HEK293T (cell line): ENCODE data around the gene PHC2.

ENCODE experiments used
- CTCF ChIA-PET: fragments of 350-600 bp; formaldehyde crosslinking; extraction: SDS; loops from one replicate; lab custom pipeline; 2021; ENCODE audit warnings: antibody characterized with exemption, inconsistent platforms; lab: Yijun Ruan, JAX
- POLR2A ChIA-PET: fragments of 350-600 bp; formaldehyde crosslinking; extraction: SDS; loops from one replicate; lab custom pipeline; 2020; ENCODE audit warnings: antibody characterized with exemption, inconsistent platforms; lab: Yijun Ruan, JAX
- DNase-seq: peaks from one replicate; pipeline ENCODE4 v3.0.0; 2012; ENCODE audit warnings: mixed read lengths; ENCODE audit errors: extremely low spot score
- ARNT ChIP-seq: fragments of 450-650 bp; IDR thresholded peaks from 2 replicates; pipeline ENCODE4 v1.6.1; 2017; ENCODE audit warnings: mild to moderate bottlenecking
- BHLHE40 ChIP-seq: fragments of 450-650 bp; IDR thresholded peaks from 2 replicates; pipeline ENCODE4 v1.6.1; 2016; ENCODE audit warnings: mild to moderate bottlenecking, moderate library complexity, borderline replicate concordance
- CTBP1 ChIP-seq: fragments of 450-650 bp; IDR thresholded peaks from 2 replicates; pipeline ENCODE4 v1.6.1; 2016; ENCODE audit warnings: borderline replicate concordance
- ELF4 ChIP-seq: fragments of 450-650 bp; IDR thresholded peaks from 2 replicates; pipeline ENCODE4 v1.6.1; 2017; ENCODE audit warnings: antibody characterized with exemption
- FOXA1 ChIP-seq: fragments of 450-650 bp; IDR thresholded peaks from 2 replicates; pipeline ENCODE4 v1.6.1; 2016; ENCODE audit warnings: mild to moderate bottlenecking
- FOXK2 ChIP-seq: fragments of 450-650 bp; IDR thresholded peaks from 2 replicates; pipeline ENCODE4 v1.6.1; 2016; ENCODE audit warnings: mild to moderate bottlenecking
- FOXM1 ChIP-seq: fragments of 450-650 bp; IDR thresholded peaks from 2 replicates; pipeline ENCODE4 v1.6.1; 2017; ENCODE audit warnings: mild to moderate bottlenecking, borderline replicate concordance
- HDGF ChIP-seq: fragments of 450-650 bp; IDR thresholded peaks from 2 replicates; pipeline ENCODE4 v1.6.1; 2017; ENCODE audit warnings: antibody characterized with exemption, borderline replicate concordance
- L3MBTL2 ChIP-seq: fragments of 450-650 bp; conservative IDR thresholded peaks from 2 replicates; pipeline ENCODE4 v1.6.1; 2016; ENCODE audit warnings: mild to moderate bottlenecking
- LEF1 ChIP-seq: fragments of 450-650 bp; IDR thresholded peaks from 2 replicates; pipeline ENCODE4 v1.6.1; 2017; ENCODE audit warnings: mild to moderate bottlenecking, borderline replicate concordance
- NFRKB ChIP-seq: fragments of 450-650 bp; IDR thresholded peaks from 2 replicates; pipeline ENCODE4 v1.6.1; 2016; ENCODE audit warnings: mild to moderate bottlenecking, moderate library complexity
- PKNOX1 ChIP-seq: fragments of 450-650 bp; IDR thresholded peaks from 2 replicates; pipeline ENCODE4 v1.6.1; 2016
- SP1 ChIP-seq: fragments of 450-650 bp; IDR thresholded peaks from 2 replicates; pipeline ENCODE4 v1.6.1; 2017
- SUZ12 ChIP-seq: fragments of 450-650 bp; IDR thresholded peaks from 2 replicates; pipeline ENCODE4 v1.6.1; 2016; ENCODE audit warnings: mild to moderate bottlenecking
- TARDBP ChIP-seq: fragments of 450-650 bp; IDR thresholded peaks from 2 replicates; pipeline ENCODE4 v1.6.1; 2016
- ZNF384 ChIP-seq: fragments of 450-650 bp; IDR thresholded peaks from 2 replicates; pipeline ENCODE4 v1.6.1; 2016

The PHC2 gene

GRCh38 chr1:33418811-33419210 lies 12.1 kb downstream of the PHC2 start:
- DNase-seq, result no peak
- ChIA-PET CTCF (no interaction called here), POLR2A (no interaction called here)
- TF ChIP-seq FOXA1 (no peak), NFRKB (no peak), TARDBP (no peak), ELF4 (no peak), SUZ12 (no peak), ZNF384 (no peak), BHLHE40 (no peak)

GRCh38 chr1:33414879-33415278 lies 16.0 kb downstream of the PHC2 start:
- DNase-seq, result no peak
- CTCF ChIA-PET, result no interaction called here
- POLR2A ChIA-PET, result no interaction called here
- TF ChIP-seq CTBP1 (no peak), L3MBTL2 (no peak), ZNF384 (no peak), PKNOX1 (no peak), FOXA1 (no peak), SUZ12 (no peak), BHLHE40 (no peak), FOXM1 (no peak), ARNT (no peak), FOXK2 (no peak), HDGF (no peak), LEF1 (no peak), NFRKB (no peak), TARDBP (no peak), SP1 (no peak)

- POLR2A ChIA-PET, result no interaction called here
- DNase-seq, result no peak
- TF ChIP-seq NFRKB (no peak), CTBP1 (no peak), ARNT (no peak), FOXK2 (no peak), FOXM1 (no peak), L3MBTL2 (no peak), TARDBP (no peak), SP1 (no peak)
- CTCF ChIA-PET, result interaction anchor here (0.6 to 0.7 kb wide), 2 partner anchors 18 to 403 kb away, joined by 3 read pairs; no protein-coding TSS in a partner anchor
Measured at GRCh38 chr1:33410091-33410701, 20.7 kb downstream of the PHC2 start.

- ChIA-PET CTCF (no interaction called here), POLR2A (no interaction called here)
- no peak for DNase-seq
- no peak for TF ChIP-seq BHLHE40
- no peak for TF ChIP-seq ARNT
- TF ChIP-seq NFRKB, result no peak
- TF ChIP-seq PKNOX1, result no peak
- no peak for TF ChIP-seq FOXM1
- TF ChIP-seq HDGF, result no peak
- no peak for TF ChIP-seq LEF1
- no peak for TF ChIP-seq CTBP1
- TF ChIP-seq L3MBTL2, result no peak
- TF ChIP-seq ZNF384, result no peak
- TF ChIP-seq FOXK2, result no peak
- no peak for TF ChIP-seq SUZ12
- TF ChIP-seq SP1, result no peak
- no peak for TF ChIP-seq ELF4
Measured at GRCh38 chr1:33408093-33408436, 22.8 kb downstream of the PHC2 start.

- no peak for DNase-seq
- ChIA-PET POLR2A (no interaction called here), CTCF (no interaction called here)
- TF ChIP-seq HDGF, result no peak
- no peak for TF ChIP-seq ZNF384
- TF ChIP-seq SP1, result no peak
- TF ChIP-seq BHLHE40, result no peak
- TF ChIP-seq LEF1, result no peak
- no peak for TF ChIP-seq FOXK2
- TF ChIP-seq SUZ12, result no peak
- no peak for TF ChIP-seq ELF4
- no peak for TF ChIP-seq NFRKB
- no peak for TF ChIP-seq FOXM1
- no peak for TF ChIP-seq ARNT
- TF ChIP-seq CTBP1, result no peak
- no peak for TF ChIP-seq TARDBP
- no peak for TF ChIP-seq L3MBTL2
- no peak for TF ChIP-seq FOXA1
- no peak for TF ChIP-seq PKNOX1
Measured at GRCh38 chr1:33407352-33408092, 23.4 kb downstream of the PHC2 start.

- DNase-seq, result no peak
- ChIA-PET CTCF (no interaction called here), POLR2A (no interaction called here)
- TF ChIP-seq FOXK2 (no peak), L3MBTL2 (no peak), LEF1 (no peak), NFRKB (no peak), TARDBP (no peak), SP1 (no peak), ZNF384 (no peak), PKNOX1 (no peak), HDGF (no peak), ARNT (no peak), FOXM1 (no peak), BHLHE40 (no peak), ELF4 (no peak), CTBP1 (no peak), SUZ12 (no peak), FOXA1 (no peak)
Measured at GRCh38 chr1:33402206-33402605, 28.7 kb downstream of the PHC2 start.
